Liver (tissue), 9 donors: ENCODE measurements around the gene ADCK1. TPM values are rescaled to one million over a fixed set of nuclear protein-coding genes. Genes with fewer than 3 reads are reported as not detected.

Source experiments
- DNase-seq: peaks from one replicate; pipeline ENCODE4 v3.0.0-alpha.2; 2017; ENCODE audit warnings: low spot score
- H3K27ac ChIP-seq, 2 donors: one replicate each; pipeline ENCODE4 v1.7.0; 2013; ENCODE audit warnings: inconsistent platforms in 2 of 2, low read length in 2 of 2, control low read depth in 1 of 2, low read depth in 1 of 2, mild to moderate bottlenecking in 1 of 2
- H3K27me3 ChIP-seq, 4 donors: one replicate each; pipeline versions ENCODE4 v1.6.1 to v1.7.0; 2013; ENCODE audit warnings: low read length in 3 of 4, inconsistent platforms in 1 of 4, mild to moderate bottlenecking in 1 of 4, moderate library complexity in 1 of 4; ENCODE audit not compliant: control insufficient read depth in 4 of 4, insufficient read depth in 4 of 4
- H3K36me3 ChIP-seq, 4 donors: one replicate each; pipeline versions ENCODE4 v1.6.1 to v1.7.0; 2013; ENCODE audit warnings: low read length in 3 of 4, mild to moderate bottlenecking in 3 of 4, low read depth in 1 of 4, moderate library complexity in 1 of 4; ENCODE audit not compliant: control insufficient read depth in 4 of 4, insufficient read depth in 3 of 4
- H3K4me1 ChIP-seq, 4 donors: one replicate each; pipeline versions ENCODE4 v1.6.1 to v1.7.0; 2013; ENCODE audit warnings: low read length in 3 of 4, mild to moderate bottlenecking in 3 of 4, moderate library complexity in 1 of 4; ENCODE audit not compliant: control insufficient read depth in 4 of 4, insufficient read depth in 4 of 4
- H3K4me3 ChIP-seq, 3 donors: one replicate each; pipeline versions ENCODE4 v1.6.1 to v1.7.0; 2013; ENCODE audit warnings: low read length in 3 of 3, control low read depth in 1 of 3, low read depth in 1 of 3, mild to moderate bottlenecking in 1 of 3
- H3K9ac ChIP-seq, 2 donors: one replicate each; pipeline ENCODE4 v1.7.0; 2013; ENCODE audit warnings: low read length in 2 of 2, mild to moderate bottlenecking in 2 of 2, moderate library complexity in 2 of 2, control low read depth in 1 of 2, low read depth in 1 of 2
- H3K9me3 ChIP-seq, 4 donors: one replicate each; pipeline versions ENCODE4 v1.6.1 to v1.7.0; 2013; ENCODE audit warnings: low read length in 3 of 4; ENCODE audit not compliant: control insufficient read depth in 4 of 4
- EGR1 ChIP-seq, 2 donors: IDR thresholded peaks; 2 replicates each; pipeline ENCODE4 v1.6.1; 2016 to 2018; ENCODE audit warnings: antibody characterized with exemption in 2 of 2, low read depth in 2 of 2
- FOXA1 ChIP-seq: IDR thresholded peaks from 2 replicates; pipeline ENCODE4 v1.6.1; 2016; ENCODE audit warnings: antibody characterized with exemption
- FOXA2 ChIP-seq: IDR thresholded peaks from 2 replicates; pipeline ENCODE4 v1.6.1; 2016; ENCODE audit warnings: antibody characterized with exemption
- GABPA ChIP-seq, 2 donors: IDR thresholded peaks in 1 of 2; conservative IDR thresholded peaks in 1 of 2; 2 replicates each; pipeline ENCODE4 v1.6.1; 2016; ENCODE audit warnings: antibody characterized with exemption in 2 of 2, mild to moderate bottlenecking in 1 of 2, moderate library complexity in 1 of 2
- HNF4A ChIP-seq, 2 donors: conservative IDR thresholded peaks; 2 replicates each; pipeline ENCODE4 v1.6.1; 2016; ENCODE audit warnings: antibody characterized with exemption in 2 of 2, mild to moderate bottlenecking in 2 of 2
- HNF4G ChIP-seq: IDR thresholded peaks from 2 replicates; pipeline ENCODE4 v1.6.1; 2016; ENCODE audit warnings: antibody characterized with exemption
- JUND ChIP-seq, 2 donors: IDR thresholded peaks; 2 replicates each; pipeline ENCODE4 v1.6.1; 2016; ENCODE audit warnings: antibody characterized with exemption in 2 of 2
- NR2F2 ChIP-seq: IDR thresholded peaks from 2 replicates; pipeline ENCODE4 v1.6.1; 2016; ENCODE audit warnings: antibody characterized with exemption
- RAD21 ChIP-seq, 2 donors: IDR thresholded peaks; 2 replicates each; pipeline ENCODE4 v1.6.1; 2016; ENCODE audit warnings: antibody characterized with exemption in 2 of 2, mild to moderate bottlenecking in 2 of 2
- RXRA ChIP-seq, 2 donors: IDR thresholded peaks; 2 replicates each; pipeline ENCODE4 v1.6.1; 2017 to 2018; ENCODE audit warnings: antibody characterized with exemption in 2 of 2, mild to moderate bottlenecking in 1 of 2
- SP1 ChIP-seq: IDR thresholded peaks from 2 replicates; pipeline ENCODE4 v1.6.1; 2018; ENCODE audit warnings: antibody characterized with exemption, mild to moderate bottlenecking
- TAF1 ChIP-seq: conservative IDR thresholded peaks from 2 replicates; pipeline ENCODE4 v1.6.1; 2016; ENCODE audit warnings: antibody characterized with exemption, mild to moderate bottlenecking
- YY1 ChIP-seq: IDR thresholded peaks from 2 replicates; pipeline ENCODE4 v1.6.1; 2016; ENCODE audit warnings: antibody characterized with exemption, mild to moderate bottlenecking
- WGBS: extraction: QIAGEN DNeasy Blood & Tissue Kit; methylation state at CpG from one replicate; pipeline ENCODE4 v1.1.7; 2013; 5-methylcytosine and 5-hydroxymethylcytosine counted together
- polyA plus RNA-seq, 2 donors: library from polyadenylated mRNA; stranded (reverse) in 1 of 2; unstranded in 1 of 2; fragments of 200-250 nt in 1 of 2; fragments of >200 nt in 1 of 2; fragmentation: Nextera tagmentation in 1 of 2; extraction: Ambion mirVana in 1 of 2; gene quantifications; one replicate each; pipeline versions ENCODE4 v1.2.1 to v1.2.3, GENCODE V29; 2013 to 2015
- total RNA-seq, 2 donors: library from RNA; depleted of rRNA; stranded (reverse); fragments of >200 nt; gene quantifications; one replicate each; pipeline ENCODE4 v1.2.3, GENCODE V29; 2014
- TF ChIP-seq, protein P1 (sequence below): IDR thresholded peaks from 2 replicates; pipeline ENCODE4 v1.6.1; 2016; ENCODE audit warnings: antibody characterized with exemption
- TF ChIP-seq, protein P2 (sequence below): IDR thresholded peaks from 2 replicates; pipeline ENCODE4 v1.6.1; 2016; ENCODE audit warnings: antibody characterized with exemption, mild to moderate bottlenecking
- TF ChIP-seq, protein P3 (sequence below): IDR thresholded peaks from 2 replicates; pipeline ENCODE4 v1.6.1; 2016; ENCODE audit warnings: antibody characterized with exemption
- TF ChIP-seq, protein P4 (sequence below): fragments of 150-350 bp; IDR thresholded peaks from 2 replicates; pipeline ENCODE4 v1.5.1; 2017; ENCODE audit warnings: improper control_type of control experiment, low read depth, low read length; ENCODE audit not compliant: missing input control
- TF ChIP-seq, protein P5 (sequence below): IDR thresholded peaks from 2 replicates; pipeline ENCODE4 v1.6.1; 2016; ENCODE audit warnings: antibody characterized with exemption
- donor health status: healthy.
- donor health status: healthy.
- donor health status: healthy.
- donor health status: healthy.
- donor health status: healthy.

The ADCK1 gene
- total and polyA plus RNA-seq, 4 donors, result 4.0 to 4.9 (median 4.4) TPM

DNA sequence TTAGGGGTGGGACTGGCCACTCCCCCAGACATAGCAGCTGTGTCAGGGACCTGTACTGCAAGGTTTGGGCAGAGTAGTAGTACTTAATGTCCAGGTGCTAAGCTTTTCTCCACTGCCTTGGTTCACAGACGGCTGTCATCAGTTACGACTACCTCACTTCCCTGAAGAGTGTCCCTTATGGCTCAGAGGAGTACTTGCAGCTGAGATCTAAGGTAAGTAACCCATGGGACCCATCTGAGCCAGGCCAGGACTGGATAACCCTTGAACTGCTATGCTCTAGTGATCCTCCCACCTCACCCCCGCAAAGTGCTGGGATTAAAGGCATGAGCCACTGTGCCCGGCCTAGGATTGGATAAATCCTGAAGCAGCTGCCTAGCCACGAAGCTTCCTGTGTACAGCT is 22.4 kb downstream of the ADCK1 start:
- no peaks in the 10 kb centered on the region for H3K27me3 ChIP-seq
- H3K4me1 ChIP-seq, result no peaks in the 10 kb centered on the region
- TF ChIP-seq RAD21 (IDR thresholded peaks at IDR 0.05) (no peak), RXRA (IDR thresholded peaks at IDR 0.05) (no peak), EGR1 (IDR thresholded peaks at IDR 0.05; ENCODE audit: low read depth in 2 of 2) (no peak), FOXA2 (no peak), HNF4A (conservative IDR thresholded peaks at IDR 0.05) (no peak), HNF4G (no peak), TAF1 (no peak), GABPA (IDR thresholded peaks at IDR 0.05 in 1 of 2, conservative IDR thresholded peaks at IDR 0.05 in 1 of 2) (no peak), NR2F2 (no peak), YY1 (no peak), SP1 (no peak), FOXA1 (no peak), JUND (IDR thresholded peaks at IDR 0.05) (no peak)
- TF ChIP-seq, protein P1, sequence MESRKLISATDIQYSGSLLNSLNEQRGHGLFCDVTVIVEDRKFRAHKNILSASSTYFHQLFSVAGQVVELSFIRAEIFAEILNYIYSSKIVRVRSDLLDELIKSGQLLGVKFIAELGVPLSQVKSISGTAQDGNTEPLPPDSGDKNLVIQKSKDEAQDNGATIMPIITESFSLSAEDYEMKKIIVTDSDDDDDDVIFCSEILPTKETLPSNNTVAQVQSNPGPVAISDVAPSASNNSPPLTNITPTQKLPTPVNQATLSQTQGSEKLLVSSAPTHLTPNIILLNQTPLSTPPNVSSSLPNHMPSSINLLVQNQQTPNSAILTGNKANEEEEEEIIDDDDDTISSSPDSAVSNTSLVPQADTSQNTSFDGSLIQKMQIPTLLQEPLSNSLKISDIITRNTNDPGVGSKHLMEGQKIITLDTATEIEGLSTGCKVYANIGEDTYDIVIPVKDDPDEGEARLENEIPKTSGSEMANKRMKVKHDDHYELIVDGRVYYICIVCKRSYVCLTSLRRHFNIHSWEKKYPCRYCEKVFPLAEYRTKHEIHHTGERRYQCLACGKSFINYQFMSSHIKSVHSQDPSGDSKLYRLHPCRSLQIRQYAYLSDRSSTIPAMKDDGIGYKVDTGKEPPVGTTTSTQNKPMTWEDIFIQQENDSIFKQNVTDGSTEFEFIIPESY, result no peak
- TF ChIP-seq, protein P2, sequence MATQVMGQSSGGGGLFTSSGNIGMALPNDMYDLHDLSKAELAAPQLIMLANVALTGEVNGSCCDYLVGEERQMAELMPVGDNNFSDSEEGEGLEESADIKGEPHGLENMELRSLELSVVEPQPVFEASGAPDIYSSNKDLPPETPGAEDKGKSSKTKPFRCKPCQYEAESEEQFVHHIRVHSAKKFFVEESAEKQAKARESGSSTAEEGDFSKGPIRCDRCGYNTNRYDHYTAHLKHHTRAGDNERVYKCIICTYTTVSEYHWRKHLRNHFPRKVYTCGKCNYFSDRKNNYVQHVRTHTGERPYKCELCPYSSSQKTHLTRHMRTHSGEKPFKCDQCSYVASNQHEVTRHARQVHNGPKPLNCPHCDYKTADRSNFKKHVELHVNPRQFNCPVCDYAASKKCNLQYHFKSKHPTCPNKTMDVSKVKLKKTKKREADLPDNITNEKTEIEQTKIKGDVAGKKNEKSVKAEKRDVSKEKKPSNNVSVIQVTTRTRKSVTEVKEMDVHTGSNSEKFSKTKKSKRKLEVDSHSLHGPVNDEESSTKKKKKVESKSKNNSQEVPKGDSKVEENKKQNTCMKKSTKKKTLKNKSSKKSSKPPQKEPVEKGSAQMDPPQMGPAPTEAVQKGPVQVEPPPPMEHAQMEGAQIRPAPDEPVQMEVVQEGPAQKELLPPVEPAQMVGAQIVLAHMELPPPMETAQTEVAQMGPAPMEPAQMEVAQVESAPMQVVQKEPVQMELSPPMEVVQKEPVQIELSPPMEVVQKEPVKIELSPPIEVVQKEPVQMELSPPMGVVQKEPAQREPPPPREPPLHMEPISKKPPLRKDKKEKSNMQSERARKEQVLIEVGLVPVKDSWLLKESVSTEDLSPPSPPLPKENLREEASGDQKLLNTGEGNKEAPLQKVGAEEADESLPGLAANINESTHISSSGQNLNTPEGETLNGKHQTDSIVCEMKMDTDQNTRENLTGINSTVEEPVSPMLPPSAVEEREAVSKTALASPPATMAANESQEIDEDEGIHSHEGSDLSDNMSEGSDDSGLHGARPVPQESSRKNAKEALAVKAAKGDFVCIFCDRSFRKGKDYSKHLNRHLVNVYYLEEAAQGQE, result no peak
- TF ChIP-seq, protein P3, sequence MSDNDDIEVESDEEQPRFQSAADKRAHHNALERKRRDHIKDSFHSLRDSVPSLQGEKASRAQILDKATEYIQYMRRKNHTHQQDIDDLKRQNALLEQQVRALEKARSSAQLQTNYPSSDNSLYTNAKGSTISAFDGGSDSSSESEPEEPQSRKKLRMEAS, result no peak
- TF ChIP-seq, protein P4, sequence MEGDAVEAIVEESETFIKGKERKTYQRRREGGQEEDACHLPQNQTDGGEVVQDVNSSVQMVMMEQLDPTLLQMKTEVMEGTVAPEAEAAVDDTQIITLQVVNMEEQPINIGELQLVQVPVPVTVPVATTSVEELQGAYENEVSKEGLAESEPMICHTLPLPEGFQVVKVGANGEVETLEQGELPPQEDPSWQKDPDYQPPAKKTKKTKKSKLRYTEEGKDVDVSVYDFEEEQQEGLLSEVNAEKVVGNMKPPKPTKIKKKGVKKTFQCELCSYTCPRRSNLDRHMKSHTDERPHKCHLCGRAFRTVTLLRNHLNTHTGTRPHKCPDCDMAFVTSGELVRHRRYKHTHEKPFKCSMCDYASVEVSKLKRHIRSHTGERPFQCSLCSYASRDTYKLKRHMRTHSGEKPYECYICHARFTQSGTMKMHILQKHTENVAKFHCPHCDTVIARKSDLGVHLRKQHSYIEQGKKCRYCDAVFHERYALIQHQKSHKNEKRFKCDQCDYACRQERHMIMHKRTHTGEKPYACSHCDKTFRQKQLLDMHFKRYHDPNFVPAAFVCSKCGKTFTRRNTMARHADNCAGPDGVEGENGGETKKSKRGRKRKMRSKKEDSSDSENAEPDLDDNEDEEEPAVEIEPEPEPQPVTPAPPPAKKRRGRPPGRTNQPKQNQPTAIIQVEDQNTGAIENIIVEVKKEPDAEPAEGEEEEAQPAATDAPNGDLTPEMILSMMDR, result no peak
- TF ChIP-seq, protein P5, sequence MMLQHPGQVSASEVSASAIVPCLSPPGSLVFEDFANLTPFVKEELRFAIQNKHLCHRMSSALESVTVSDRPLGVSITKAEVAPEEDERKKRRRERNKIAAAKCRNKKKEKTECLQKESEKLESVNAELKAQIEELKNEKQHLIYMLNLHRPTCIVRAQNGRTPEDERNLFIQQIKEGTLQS, result no peak
- no peaks in the 10 kb centered on the region for H3K9me3 ChIP-seq
- no peak for DNase-seq
- no peak overlapping the region for H3K27ac ChIP-seq
- H3K4me3 ChIP-seq, result no peak overlapping the region
- 95% methylated on average over 5 of the region's 5 CpGs for WGBS
- no peak overlapping the region for H3K9ac ChIP-seq
- H3K36me3 ChIP-seq, result peaks cover 2 to 19% (median 10%) of the 10 kb centered on the region in 4 donors
